Measurements from ENCODE around the gene TMEM270.

GRCh38 chr7:73900286-73900685, 39.3 kb downstream of the TMEM270 start:
- TF ChIP-seq CTCF (IDR thresholded peaks at IDR 0.05) (no peak), EP300 (IDR thresholded peaks at IDR 0.05) (no peak), ZC3H11A (IDR thresholded peaks at IDR 0.05) (no peak), RCOR1 (IDR thresholded peaks at IDR 0.05; ENCODE audit: low read depth, low read length) (no peak), NFE2L2 (conservative IDR thresholded peaks at IDR 0.05; ENCODE audit: low read length) (no peak), JUN (IDR thresholded peaks at IDR 0.05) (no peak)
